Measurements from ENCODE around the gene CALM3. TPM values are rescaled to one million over a fixed set of nuclear protein-coding genes. Genes with fewer than 3 reads are reported as not detected.

Gene CALM3
- total and polyA plus RNA-seq, 2 of the 4 experiments (the other 2 are of a cell fraction): 91.6 to 501 TPM

DNA sequence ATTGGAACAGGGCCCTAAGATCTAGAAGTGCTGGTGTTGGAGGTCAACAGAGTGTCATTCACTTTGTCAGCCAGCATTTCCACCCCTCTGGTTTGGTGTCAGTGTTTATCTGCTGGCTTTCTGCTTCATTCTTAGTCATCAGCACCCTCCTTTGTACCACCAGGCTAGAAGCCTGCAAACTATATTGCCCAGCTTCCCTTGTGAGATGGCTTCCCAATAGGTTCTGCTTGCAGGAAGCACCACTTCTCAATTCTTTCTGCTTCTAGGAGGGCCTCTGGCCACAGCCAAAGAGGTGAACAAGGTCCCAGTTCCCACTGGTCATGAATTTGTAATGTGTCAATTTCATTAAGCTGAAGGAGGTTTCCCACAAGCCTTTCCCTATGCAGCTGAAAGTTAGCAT lies 36.4 kb upstream of the CALM3 start:
- H3K36me3 ChIP-seq (ENCODE audit: control insufficient read depth, insufficient read depth, low read length): no peaks in the 10 kb centered on the region
- TF ChIP-seq RCOR1 (IDR thresholded peaks at IDR 0.05; ENCODE audit: insufficient replicate concordance, low read length): no peak
- no peak for TF ChIP-seq RAD21 (IDR thresholded peaks at IDR 0.05; ENCODE audit: low read length)
- TF ChIP-seq CHD1 (IDR thresholded peaks at IDR 0.05; ENCODE audit: low read depth, low read length): no peak
- no peak for TF ChIP-seq POLR2A (IDR thresholded peaks at IDR 0.05; ENCODE audit: low read depth, low read length)
- TF ChIP-seq, protein P1, sequence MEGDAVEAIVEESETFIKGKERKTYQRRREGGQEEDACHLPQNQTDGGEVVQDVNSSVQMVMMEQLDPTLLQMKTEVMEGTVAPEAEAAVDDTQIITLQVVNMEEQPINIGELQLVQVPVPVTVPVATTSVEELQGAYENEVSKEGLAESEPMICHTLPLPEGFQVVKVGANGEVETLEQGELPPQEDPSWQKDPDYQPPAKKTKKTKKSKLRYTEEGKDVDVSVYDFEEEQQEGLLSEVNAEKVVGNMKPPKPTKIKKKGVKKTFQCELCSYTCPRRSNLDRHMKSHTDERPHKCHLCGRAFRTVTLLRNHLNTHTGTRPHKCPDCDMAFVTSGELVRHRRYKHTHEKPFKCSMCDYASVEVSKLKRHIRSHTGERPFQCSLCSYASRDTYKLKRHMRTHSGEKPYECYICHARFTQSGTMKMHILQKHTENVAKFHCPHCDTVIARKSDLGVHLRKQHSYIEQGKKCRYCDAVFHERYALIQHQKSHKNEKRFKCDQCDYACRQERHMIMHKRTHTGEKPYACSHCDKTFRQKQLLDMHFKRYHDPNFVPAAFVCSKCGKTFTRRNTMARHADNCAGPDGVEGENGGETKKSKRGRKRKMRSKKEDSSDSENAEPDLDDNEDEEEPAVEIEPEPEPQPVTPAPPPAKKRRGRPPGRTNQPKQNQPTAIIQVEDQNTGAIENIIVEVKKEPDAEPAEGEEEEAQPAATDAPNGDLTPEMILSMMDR (conservative IDR thresholded peaks at IDR 0.05; ENCODE audit: low read depth, low read length): no peak
- TF ChIP-seq SMC3 (IDR thresholded peaks at IDR 0.05; ENCODE audit: low read depth, low read length): no peak
- no peak for TF ChIP-seq RFX5 (IDR thresholded peaks at IDR 0.05; ENCODE audit: low read depth, low read length)
- TF ChIP-seq FOS (IDR thresholded peaks at IDR 0.05; ENCODE audit: low read depth, low read length): no peak
- TF ChIP-seq, protein P2, sequence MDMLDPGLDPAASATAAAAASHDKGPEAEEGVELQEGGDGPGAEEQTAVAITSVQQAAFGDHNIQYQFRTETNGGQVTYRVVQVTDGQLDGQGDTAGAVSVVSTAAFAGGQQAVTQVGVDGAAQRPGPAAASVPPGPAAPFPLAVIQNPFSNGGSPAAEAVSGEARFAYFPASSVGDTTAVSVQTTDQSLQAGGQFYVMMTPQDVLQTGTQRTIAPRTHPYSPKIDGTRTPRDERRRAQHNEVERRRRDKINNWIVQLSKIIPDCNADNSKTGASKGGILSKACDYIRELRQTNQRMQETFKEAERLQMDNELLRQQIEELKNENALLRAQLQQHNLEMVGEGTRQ (IDR thresholded peaks at IDR 0.05; ENCODE audit: low read depth, low read length): no peak
- no peak for TF ChIP-seq NFE2L2 (IDR thresholded peaks at IDR 0.05; ENCODE audit: low read depth, low read length)
- no peak for TF ChIP-seq MXI1 (IDR thresholded peaks at IDR 0.05; ENCODE audit: borderline replicate concordance, low read depth, low read length)
- no peak for TF ChIP-seq BHLHE40 (IDR thresholded peaks at IDR 0.05; ENCODE audit: low read depth, low read length)
- TF ChIP-seq, protein P3, sequence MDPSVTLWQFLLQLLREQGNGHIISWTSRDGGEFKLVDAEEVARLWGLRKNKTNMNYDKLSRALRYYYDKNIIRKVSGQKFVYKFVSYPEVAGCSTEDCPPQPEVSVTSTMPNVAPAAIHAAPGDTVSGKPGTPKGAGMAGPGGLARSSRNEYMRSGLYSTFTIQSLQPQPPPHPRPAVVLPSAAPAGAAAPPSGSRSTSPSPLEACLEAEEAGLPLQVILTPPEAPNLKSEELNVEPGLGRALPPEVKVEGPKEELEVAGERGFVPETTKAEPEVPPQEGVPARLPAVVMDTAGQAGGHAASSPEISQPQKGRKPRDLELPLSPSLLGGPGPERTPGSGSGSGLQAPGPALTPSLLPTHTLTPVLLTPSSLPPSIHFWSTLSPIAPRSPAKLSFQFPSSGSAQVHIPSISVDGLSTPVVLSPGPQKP (IDR thresholded peaks at IDR 0.05; ENCODE audit: borderline replicate concordance, low read depth, low read length): no peak
- TF ChIP-seq CEBPB (IDR thresholded peaks at IDR 0.05; ENCODE audit: low read depth, low read length): no peak
- TF ChIP-seq MAZ (IDR thresholded peaks at IDR 0.05; ENCODE audit: borderline replicate concordance, low read depth, low read length): no peak
- no peak for TF ChIP-seq MAFK (IDR thresholded peaks at IDR 0.05; ENCODE audit: low read depth, low read length)
- no peak overlapping the region for H2BK120ac ChIP-seq (ENCODE audit: low read depth, low read length)
- POLR2A ChIA-PET (ENCODE audit: unreplicated experiment): no interaction called here
- H4K8ac ChIP-seq (ENCODE audit: low read depth in 2 of 2, low read length in 2 of 2): no peak overlapping the region
- H2BK20ac ChIP-seq (ENCODE audit: low read depth, low read length): no peak overlapping the region
- no peak overlapping the region for H3K4me2 ChIP-seq (ENCODE audit: low read depth, low read length)
- H2AK9ac ChIP-seq (replicated peaks; ENCODE audit: low read depth, low read length, poor library complexity): no peak overlapping the region
- no peak overlapping the region for H4K5ac ChIP-seq (ENCODE audit: low read depth, low read length)
- H3K27me3 ChIP-seq (ENCODE audit: control insufficient read depth, insufficient read depth, low read length): peaks cover 6% of the 10 kb centered on the region; the same call in 1 of the 2 replicates
- no peaks in the 10 kb centered on the region for H3K9me3 ChIP-seq (ENCODE audit: control insufficient read depth, insufficient read depth, low read length)
- H3K56ac ChIP-seq (ENCODE audit: extremely low read depth, insufficient read depth, low read length): no peak overlapping the region
- no peak overlapping the region for H3K23ac ChIP-seq (ENCODE audit: low read depth, low read length)
- no peak overlapping the region for H3K27ac ChIP-seq (ENCODE audit: insufficient read depth, low read length)
- no peaks in the 10 kb centered on the region for H3K9me1 ChIP-seq (ENCODE audit: insufficient read depth, low read length)
- in situ Hi-C loops (cut with MboI; ENCODE audit: low sequenced_read_pairs): no loop called here
- no peak overlapping the region for H2AFZ ChIP-seq (replicated peaks; ENCODE audit: low read length, poor library complexity)
- H3K18ac ChIP-seq (ENCODE audit: low read depth, low read length): no peak overlapping the region
- H3K9ac ChIP-seq (ENCODE audit: low read depth, low read length): no peak overlapping the region
- H4K91ac ChIP-seq (ENCODE audit: insufficient read depth, low read depth, low read length): no peak overlapping the region
- no peak overlapping the region for H3K4me3 ChIP-seq (ENCODE audit: insufficient read depth, low read depth, low read length)
- ATAC-seq (ENCODE audit: low read depth): no peak
- H2BK15ac ChIP-seq (ENCODE audit: low read depth, low read length): no peak overlapping the region
- H2BK5ac ChIP-seq (ENCODE audit: low read depth, low read length, poor library complexity, severe bottlenecking): no peak overlapping the region
- no peak overlapping the region for H3K4ac ChIP-seq (ENCODE audit: low read depth, low read length)
- dilution Hi-C loops (cut with HindIII; ENCODE audit: low sequenced_read_pairs, unreplicated experiment): no loop called here
- no peak for DNase-seq
- no peak overlapping the region for H2AK5ac ChIP-seq (ENCODE audit: low read depth, low read length)
- H3K4me1 ChIP-seq (ENCODE audit: control insufficient read depth, insufficient read depth, low read length): no peaks in the 10 kb centered on the region
- no peak overlapping the region for H3K14ac ChIP-seq (replicated peaks; ENCODE audit: low read depth, low read length)
- no TSS peak for BruUV-seq (replicated peaks)
- H4K20me1 ChIP-seq (ENCODE audit: insufficient read depth, low read length): no peaks in the 10 kb centered on the region
- intact Hi-C loops (cut with micrococcal nuclease): no loop called here
- CTCF ChIA-PET: no interaction called here
- H3K79me1 ChIP-seq (ENCODE audit: low read depth in 1 of 2, low read length in 2 of 2): no peaks in the 10 kb centered on the region

Measured in IMR-90 (cell line).